Suppressor macrophage (primary cell): ENCODE data around the gene ZNF490.
"Not testable (repeated sequence)": the region's sequence is repeated elsewhere in the genome, so short reads cannot be mapped to it uniquely, and the experiment has no call there.

Experiments
- DNase-seq, 4 experiments: peaks; one replicate each; pipeline ENCODE4 v3.0.0-alpha.2; 2020 to 2022

The ZNF490 gene

GRCh38 chr19:12621253-12622024 lies 10.8 kb upstream of the ZNF490 start:
- not testable (repeated sequence) for DNase-seq

- no peak for DNase-seq
Observed at GRCh38 chr19:12617646-12618045, 7.0 kb upstream of the ZNF490 start.

GRCh38 chr19:12611361-12611699 lies 717 bp upstream of the ZNF490 start:
- DNase-seq: peak; percentile 19 to 58 (median 22)

- DNase-seq: peak; percentile 19 to 57 (median 46)
Observed at GRCh38 chr19:12607631-12608030, 3.0 kb downstream of the ZNF490 start.

GRCh38 chr19:12606796-12607195 lies 3.8 kb downstream of the ZNF490 start:
- no peak for DNase-seq

GRCh38 chr19:12603714-12604113 lies 6.9 kb downstream of the ZNF490 start:
- no peak for DNase-seq

- DNase-seq: no peak
Observed at GRCh38 chr19:12597594-12597993, 13.0 kb downstream of the ZNF490 start.

- no peak for DNase-seq
Observed at GRCh38 chr19:12596927-12597548, 13.6 kb downstream of the ZNF490 start.

GRCh38 chr19:12596485-12596884 lies 14.1 kb downstream of the ZNF490 start:
- DNase-seq: no peak

GRCh38 chr19:12581100-12581499 lies 29.5 kb downstream of the ZNF490 start:
- no peak for DNase-seq

- DNase-seq: no peak
Observed at GRCh38 chr19:12580180-12580694, 30.4 kb downstream of the ZNF490 start.

GRCh38 chr19:12578641-12579040 lies 32.0 kb downstream of the ZNF490 start:
- DNase-seq: no peak

GRCh38 chr19:12574036-12574435 lies 36.6 kb downstream of the ZNF490 start:
- peak in 2 of 4 experiments; percentile 7 to 15 for DNase-seq

GRCh38 chr19:12567951-12568350 lies 42.7 kb downstream of the ZNF490 start:
- no peak for DNase-seq

GRCh38 chr19:12566380-12566779 lies 44.2 kb downstream of the ZNF490 start:
- not testable (repeated sequence) for DNase-seq

GRCh38 chr19:12564016-12564664 lies 46.5 kb downstream of the ZNF490 start:
- peak; percentile 86 to 95 (median 92) for DNase-seq

- DNase-seq: no peak
Observed at GRCh38 chr19:12555456-12555930, 55.1 kb downstream of the ZNF490 start.

- peak; percentile 96 to 99 (median 97) for DNase-seq
Observed at GRCh38 chr19:12551060-12551832, 59.4 kb downstream of the ZNF490 start, which contains the start of gene ZNF564. TSS of gene ZNF564 (minus strand) at chr19:12551482. CDS start at chr19:12551332, 150 bp downstream.

- no peak for DNase-seq
Observed at GRCh38 chr19:12546903-12547302, 63.7 kb downstream of the ZNF490 start.

- no peak for DNase-seq
Observed at GRCh38 chr19:12546068-12546467, 64.5 kb downstream of the ZNF490 start.

- DNase-seq: no peak
Observed at GRCh38 chr19:12545267-12545666, 65.3 kb downstream of the ZNF490 start.

- DNase-seq: peak; percentile 4 to 45 (median 32)
Observed at GRCh38 chr19:12544401-12544876, 66.2 kb downstream of the ZNF490 start.
